SK-N-SH (cell line): ENCODE results near the gene IRF2BPL. TPM values are rescaled to one million over a fixed set of nuclear protein-coding genes. Genes with fewer than 3 reads are reported as not detected.

Source experiments
- CTCF ChIA-PET: fragments of 300-600, 350-600 bp; formaldehyde crosslinking; extraction: SDS; loops from one replicate; lab custom pipeline; 2021; lab: Yijun Ruan, JAX
- POLR2A ChIA-PET: fragments of 350-600 bp; sonication (Branson Sonifier 250); formaldehyde crosslinking; extraction: SDS; loops from one replicate; lab custom pipeline; 2020; ENCODE audit warnings: antibody characterized with exemption, inconsistent platforms; lab: Yijun Ruan, JAX
- DNase-seq: peaks from one replicate; pipeline ENCODE4 v3.0.0; 2012
- H2AFZ ChIP-seq: fragments of 200-600 bp; sonication (generic); 2 replicates; pipeline ENCODE4 v1.8.1; 2016; ENCODE audit warnings: antibody characterized with exemption, mild to moderate bottlenecking, low read depth
- H3F3A ChIP-seq: fragments of 200-600 bp; sonication (generic); replicated peaks from 2 replicates; pipeline ENCODE3; 2016; ENCODE audit warnings: antibody characterized with exemption, mild to moderate bottlenecking; ENCODE audit not compliant: insufficient read depth
- H3K27ac ChIP-seq, 2 experiments: fragments of 200-500 bp in 1 of 2; fragments of 200-600 bp in 1 of 2; sonication (Bioruptor generic) in 1 of 2; sonication (generic), shearing (Covaris generic) in 1 of 2; 2 replicates each; pipeline versions ENCODE4 v1.5.1 to v1.6.1; 2014 to 2016; ENCODE audit warnings: low read depth in 2 of 2, inconsistent platforms in 1 of 2, low read length in 1 of 2, mild to moderate bottlenecking in 1 of 2, mixed read lengths in 1 of 2
- H3K27me3 ChIP-seq: fragments of 200-600 bp; sonication (generic), shearing (Covaris generic); 2 replicates; pipeline ENCODE4 v1.6.1; 2016; ENCODE audit warnings: mixed run types; ENCODE audit not compliant: insufficient read depth
- H3K36me3 ChIP-seq, 2 experiments: fragments of 200-500 bp in 1 of 2; fragments of 200-600 bp in 1 of 2; sonication (Bioruptor generic) in 1 of 2; sonication (generic) in 1 of 2; replicated peaks in 1 of 2; 2 replicates each; pipeline versions ENCODE3 to v1.5.1; 2014 to 2016; ENCODE audit warnings: low read length in 1 of 2, mild to moderate bottlenecking in 1 of 2; ENCODE audit not compliant: insufficient read depth in 2 of 2, control insufficient read depth in 1 of 2
- H3K4me1 ChIP-seq, 2 experiments: fragments of 200-500 bp in 1 of 2; fragments of 200-600 bp in 1 of 2; sonication (Bioruptor generic) in 1 of 2; sonication (generic), shearing (Covaris generic) in 1 of 2; 2 replicates each; pipeline versions ENCODE4 v1.5.1 to v1.6.1; 2014 to 2016; ENCODE audit warnings: low read depth in 1 of 2, low read length in 1 of 2, mixed run types in 1 of 2; ENCODE audit not compliant: insufficient read depth in 2 of 2, control insufficient read depth in 1 of 2
- H3K4me2 ChIP-seq: fragments of 200-600 bp; sonication (generic), shearing (Covaris generic); 2 replicates; pipeline ENCODE4 v1.6.1; 2017; ENCODE audit warnings: mixed run types
- H3K4me3 ChIP-seq, 2 experiments: fragments of 200-500 bp in 1 of 2; fragments of 200-600 bp in 1 of 2; sonication (Bioruptor generic) in 1 of 2; sonication (generic), shearing (Covaris generic) in 1 of 2; 2 replicates each; pipeline versions ENCODE4 v1.5.1 to v1.8.1; 2014 to 2016; ENCODE audit warnings: low read depth in 2 of 2, inconsistent platforms in 1 of 2, low read length in 1 of 2, mild to moderate bottlenecking in 1 of 2, mixed read lengths in 1 of 2, moderate library complexity in 1 of 2
- H3K79me2 ChIP-seq: fragments of 200-600 bp; sonication (generic); 2 replicates; pipeline ENCODE4 v1.8.1; 2017; ENCODE audit warnings: mild to moderate bottlenecking; ENCODE audit not compliant: insufficient read depth
- H3K9ac ChIP-seq: fragments of 200-600 bp; sonication (generic); 2 replicates; pipeline ENCODE4 v1.6.1; 2017; ENCODE audit warnings: mixed run types
- H3K9me2 ChIP-seq: fragments of 200-600 bp; sonication (generic); 2 replicates; pipeline ENCODE4 v1.6.1; 2017; ENCODE audit warnings: mixed run types
- H3K9me3 ChIP-seq: fragments of 200-600 bp; sonication (generic); 2 replicates; pipeline ENCODE4 v1.6.1; 2017; ENCODE audit warnings: mixed run types, mild to moderate bottlenecking, moderate library complexity
- H4K20me1 ChIP-seq: fragments of 200-600 bp; sonication (generic); 2 replicates; pipeline ENCODE4 v1.6.1; 2017; ENCODE audit warnings: mild to moderate bottlenecking, mixed run types; ENCODE audit not compliant: insufficient read depth
- CHD2 ChIP-seq: fragments of 150-350 bp; IDR thresholded peaks from 2 replicates; pipeline ENCODE4 v1.6.1; 2018; ENCODE audit warnings: low read length; ENCODE audit not compliant: partially characterized antibody
- ELF1 ChIP-seq: IDR thresholded peaks from 2 replicates; pipeline ENCODE4 v1.4.0; 2012
- EP300 ChIP-seq, 2 experiments: IDR thresholded peaks; 2 replicates each; pipeline versions ENCODE4 v1.4.0 to v1.6.1; 2012; ENCODE audit warnings: borderline replicate concordance in 1 of 2, low read depth in 1 of 2, low read length in 1 of 2
- FOSL2 ChIP-seq: IDR thresholded peaks from 2 replicates; pipeline ENCODE4 v1.4.0; 2012; ENCODE audit warnings: low read depth, mild to moderate bottlenecking, moderate library complexity, borderline replicate concordance
- FOXJ3 ChIP-seq: sonication (generic); formaldehyde crosslinking; IDR thresholded peaks from 2 replicates; pipeline ENCODE4 v1.5.1; 2020; ENCODE audit warnings: mild to moderate bottlenecking, missing genetic modification reagents
- GABPA ChIP-seq: IDR thresholded peaks from 2 replicates; pipeline ENCODE4 v1.4.0; 2012; ENCODE audit warnings: low read depth, mild to moderate bottlenecking
- MXI1 ChIP-seq: IDR thresholded peaks from 2 replicates; pipeline ENCODE4 v1.6.1; 2012; ENCODE audit warnings: mild to moderate bottlenecking, low read depth, low read length, improper control_type of control experiment
- RAD21 ChIP-seq: IDR thresholded peaks from 2 replicates; pipeline ENCODE4 v1.6.1; 2012; ENCODE audit warnings: mild to moderate bottlenecking, low read length
- RCOR1 ChIP-seq: fragments of 150-350 bp; IDR thresholded peaks from 2 replicates; pipeline ENCODE4 v1.6.1; 2017; ENCODE audit warnings: antibody characterized with exemption, low read length
- RFX5 ChIP-seq: IDR thresholded peaks from 2 replicates; pipeline ENCODE4 v1.6.1; 2012; ENCODE audit warnings: mild to moderate bottlenecking, improper control_type of control experiment, low read length
- RXRA ChIP-seq: IDR thresholded peaks from 2 replicates; pipeline ENCODE4 v1.4.0; 2012; ENCODE audit warnings: low read depth, mild to moderate bottlenecking, borderline replicate concordance
- SIN3A ChIP-seq: IDR thresholded peaks from 2 replicates; pipeline ENCODE4 v1.6.1; 2012; ENCODE audit warnings: low read depth, mild to moderate bottlenecking, low read length, moderate library complexity, borderline replicate concordance
- TAF1 ChIP-seq: IDR thresholded peaks from 2 replicates; pipeline ENCODE4 v1.6.1; 2012; ENCODE audit warnings: low read depth, mild to moderate bottlenecking, low read length, moderate library complexity, borderline replicate concordance
- TEAD4 ChIP-seq: IDR thresholded peaks from 2 replicates; pipeline ENCODE4 v1.4.0; 2012; ENCODE audit warnings: mild to moderate bottlenecking, borderline replicate concordance; ENCODE audit not compliant: insufficient read depth
- YY1 ChIP-seq: IDR thresholded peaks from 2 replicates; pipeline ENCODE4 v1.4.0; 2012; ENCODE audit warnings: low read depth, mild to moderate bottlenecking
- WGBS: methylation state at CpG from one replicate; pipeline ENCODE4 v1.1.6; 2017; ENCODE audit warnings: low lambda C conversion rate; 5-methylcytosine and 5-hydroxymethylcytosine counted together
- polyA plus RNA-seq, 3 experiments: library from polyadenylated mRNA; depleted of rRNA; stranded (reverse); fragments of >200 nt; gene quantifications; 2 replicates each; pipeline ENCODE4 v1.2.3, GENCODE V29; 2012
- TF ChIP-seq, protein P1 (sequence below): IDR thresholded peaks from 2 replicates; pipeline ENCODE4 v1.6.1; 2012; ENCODE audit warnings: mild to moderate bottlenecking, low read depth, low read length, moderate library complexity
- TF ChIP-seq, protein P2 (sequence below): IDR thresholded peaks from 2 replicates; pipeline ENCODE4 v1.4.0; 2012; ENCODE audit warnings: low read depth, borderline replicate concordance

The IRF2BPL gene
- polyA plus RNA-seq, 1 of the 3 experiments (the other 2 are of a cell fraction), result 17.1 TPM

- H3F3A ChIP-seq, result no peaks in the 10 kb centered on the region
- no peaks in the 10 kb centered on the region for H3K36me3 ChIP-seq
- no peak overlapping the region for H3K4me3 ChIP-seq
- H4K20me1 ChIP-seq, result no peaks in the 10 kb centered on the region
- no peak for DNase-seq
- ChIA-PET CTCF (interaction anchor here (0.6 kb wide), 1 partner anchor 148 kb away, joined by 3 read pairs; no protein-coding TSS in a partner anchor), POLR2A (no interaction called here)
- H3K9me3 ChIP-seq, result no peaks in the 10 kb centered on the region
- H3K79me2 ChIP-seq, result no peaks in the 10 kb centered on the region
- H3K4me1 ChIP-seq, result peaks cover 11 to 31% of the 10 kb centered on the region in 2 experiments; a peak in 3 of 4 replicates
- no peak overlapping the region for H3K4me2 ChIP-seq
- H3K9me2 ChIP-seq, result no peaks in the 10 kb centered on the region
- no peak overlapping the region for H2AFZ ChIP-seq
- H3K27ac ChIP-seq, result no peak overlapping the region
- no peak overlapping the region for H3K9ac ChIP-seq
- H3K27me3 ChIP-seq, result no peaks in the 10 kb centered on the region
- no peak for TF ChIP-seq RXRA
- TF ChIP-seq SIN3A, result no peak
- no peak for TF ChIP-seq RFX5
- no peak for TF ChIP-seq RAD21
- no peak for TF ChIP-seq RCOR1
- no peak for TF ChIP-seq CHD2
- no peak for TF ChIP-seq FOXJ3 (CRISPR knock-in tag)
- TF ChIP-seq FOSL2, result no peak
- no peak for TF ChIP-seq GABPA
- TF ChIP-seq TAF1, result no peak
- TF ChIP-seq TEAD4, result no peak
- no peak for TF ChIP-seq EP300 (IDR thresholded peaks at IDR 0.05; ENCODE audit: borderline replicate concordance in 1 of 2, low read depth in 1 of 2, low read length in 1 of 2)
- TF ChIP-seq, protein P1, sequence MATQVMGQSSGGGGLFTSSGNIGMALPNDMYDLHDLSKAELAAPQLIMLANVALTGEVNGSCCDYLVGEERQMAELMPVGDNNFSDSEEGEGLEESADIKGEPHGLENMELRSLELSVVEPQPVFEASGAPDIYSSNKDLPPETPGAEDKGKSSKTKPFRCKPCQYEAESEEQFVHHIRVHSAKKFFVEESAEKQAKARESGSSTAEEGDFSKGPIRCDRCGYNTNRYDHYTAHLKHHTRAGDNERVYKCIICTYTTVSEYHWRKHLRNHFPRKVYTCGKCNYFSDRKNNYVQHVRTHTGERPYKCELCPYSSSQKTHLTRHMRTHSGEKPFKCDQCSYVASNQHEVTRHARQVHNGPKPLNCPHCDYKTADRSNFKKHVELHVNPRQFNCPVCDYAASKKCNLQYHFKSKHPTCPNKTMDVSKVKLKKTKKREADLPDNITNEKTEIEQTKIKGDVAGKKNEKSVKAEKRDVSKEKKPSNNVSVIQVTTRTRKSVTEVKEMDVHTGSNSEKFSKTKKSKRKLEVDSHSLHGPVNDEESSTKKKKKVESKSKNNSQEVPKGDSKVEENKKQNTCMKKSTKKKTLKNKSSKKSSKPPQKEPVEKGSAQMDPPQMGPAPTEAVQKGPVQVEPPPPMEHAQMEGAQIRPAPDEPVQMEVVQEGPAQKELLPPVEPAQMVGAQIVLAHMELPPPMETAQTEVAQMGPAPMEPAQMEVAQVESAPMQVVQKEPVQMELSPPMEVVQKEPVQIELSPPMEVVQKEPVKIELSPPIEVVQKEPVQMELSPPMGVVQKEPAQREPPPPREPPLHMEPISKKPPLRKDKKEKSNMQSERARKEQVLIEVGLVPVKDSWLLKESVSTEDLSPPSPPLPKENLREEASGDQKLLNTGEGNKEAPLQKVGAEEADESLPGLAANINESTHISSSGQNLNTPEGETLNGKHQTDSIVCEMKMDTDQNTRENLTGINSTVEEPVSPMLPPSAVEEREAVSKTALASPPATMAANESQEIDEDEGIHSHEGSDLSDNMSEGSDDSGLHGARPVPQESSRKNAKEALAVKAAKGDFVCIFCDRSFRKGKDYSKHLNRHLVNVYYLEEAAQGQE, result no peak
- no peak for TF ChIP-seq MXI1
- no peak for TF ChIP-seq ELF1
Measured at GRCh38 chr14:76990084-76990483, 38.4 kb downstream of the IRF2BPL start.

GRCh38 chr14:76987956-76988520, 40.5 kb downstream of the IRF2BPL start:
- H3K79me2 ChIP-seq, result no peaks in the 10 kb centered on the region
- H3K9ac ChIP-seq, result no peak overlapping the region
- H3K4me3 ChIP-seq, result no peak overlapping the region
- no peak overlapping the region for H3K4me2 ChIP-seq
- H3K9me3 ChIP-seq, result no peaks in the 10 kb centered on the region
- ChIA-PET CTCF (interaction anchor here (0.7 to 1.7 kb wide), 4 partner anchors 21 to 80 kb away, joined by 3 to 11 read pairs (median 4); no protein-coding TSS in a partner anchor), POLR2A (no interaction called here)
- H3K27me3 ChIP-seq, result no peaks in the 10 kb centered on the region
- H3K9me2 ChIP-seq, result no peaks in the 10 kb centered on the region
- 93% methylated on average over 4 of the region's 4 CpGs for WGBS
- no peak for DNase-seq
- H3F3A ChIP-seq, result no peaks in the 10 kb centered on the region
- H2AFZ ChIP-seq, result no peak overlapping the region
- TF ChIP-seq YY1 (no peak), RCOR1 (no peak)
- TF ChIP-seq, protein P2, sequence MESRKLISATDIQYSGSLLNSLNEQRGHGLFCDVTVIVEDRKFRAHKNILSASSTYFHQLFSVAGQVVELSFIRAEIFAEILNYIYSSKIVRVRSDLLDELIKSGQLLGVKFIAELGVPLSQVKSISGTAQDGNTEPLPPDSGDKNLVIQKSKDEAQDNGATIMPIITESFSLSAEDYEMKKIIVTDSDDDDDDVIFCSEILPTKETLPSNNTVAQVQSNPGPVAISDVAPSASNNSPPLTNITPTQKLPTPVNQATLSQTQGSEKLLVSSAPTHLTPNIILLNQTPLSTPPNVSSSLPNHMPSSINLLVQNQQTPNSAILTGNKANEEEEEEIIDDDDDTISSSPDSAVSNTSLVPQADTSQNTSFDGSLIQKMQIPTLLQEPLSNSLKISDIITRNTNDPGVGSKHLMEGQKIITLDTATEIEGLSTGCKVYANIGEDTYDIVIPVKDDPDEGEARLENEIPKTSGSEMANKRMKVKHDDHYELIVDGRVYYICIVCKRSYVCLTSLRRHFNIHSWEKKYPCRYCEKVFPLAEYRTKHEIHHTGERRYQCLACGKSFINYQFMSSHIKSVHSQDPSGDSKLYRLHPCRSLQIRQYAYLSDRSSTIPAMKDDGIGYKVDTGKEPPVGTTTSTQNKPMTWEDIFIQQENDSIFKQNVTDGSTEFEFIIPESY, result no peak
- peak overlapping the region in 1 of 2 experiments; percentile 14; a peak in 1 of 4 replicates for H3K27ac ChIP-seq
- H3K4me1 ChIP-seq, result peaks cover 11 to 33% of the 10 kb centered on the region in 2 experiments; a peak in 3 of 4 replicates
- H3K36me3 ChIP-seq, result no peaks in the 10 kb centered on the region
- no peaks in the 10 kb centered on the region for H4K20me1 ChIP-seq
